ENCODE data around the gene PRRT1. TPM values are rescaled to one million over a fixed set of nuclear protein-coding genes. Genes with fewer than 3 reads are reported as not detected.

The PRRT1 gene
- total and polyA plus RNA-seq, 10 donors: 0.28 to 2.3 (median 1.1) TPM

DNA sequence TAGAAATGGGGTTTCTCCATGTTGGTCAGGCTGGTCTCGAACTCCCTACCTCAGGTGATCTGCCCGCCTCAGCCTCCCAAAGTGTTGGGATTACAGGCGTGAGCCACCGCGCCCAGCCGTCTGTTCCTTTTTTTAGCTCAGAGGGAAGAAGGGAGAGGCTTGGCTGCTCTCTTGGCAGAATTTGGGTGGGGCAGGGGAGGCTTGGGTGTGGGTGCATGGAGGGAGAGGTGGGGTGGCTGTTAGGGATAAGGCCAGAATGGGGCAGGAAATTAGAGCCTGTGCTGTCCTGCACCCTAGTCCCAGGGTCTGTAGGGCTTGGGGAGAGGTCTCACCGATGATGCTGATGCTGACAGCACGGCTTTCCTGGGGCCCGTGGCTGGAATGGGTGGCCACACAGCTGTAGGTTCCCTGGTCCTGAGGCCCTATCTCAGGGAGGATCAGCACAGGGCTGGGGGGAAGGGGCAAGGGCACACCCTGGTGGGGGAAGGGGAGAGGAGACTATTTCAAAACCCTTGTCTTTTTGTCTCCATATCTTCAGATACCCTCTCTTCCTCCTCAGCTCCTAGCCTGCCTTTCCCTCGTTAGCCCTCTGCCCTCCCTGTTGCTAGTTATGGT is 30.3 kb upstream of the PRRT1 start:
- intact Hi-C loops (cut with DNase I; ENCODE audit: low total_unique reads): no loop called here
- Histone ChIP-seq H3K27ac (peak overlapping the region in 5 of 8 donors; percentile 46 to 100 (median 99)), H3K9me3 (no peaks in the 10 kb centered on the region), H3K4me3 (no peak overlapping the region), H3K36me3 (peaks cover 0 to 73% (median 48%) of the 10 kb centered on the region in 6 donors), H3K4me1 (peaks cover 21 to 90% (median 64%) of the 10 kb centered on the region in 6 donors), H3K27me3 (replicated peaks in 1 of 7) (no peaks in the 10 kb centered on the region)
- DNase-seq: no peak
- WGBS, 5 donors: 81 to 92% (median 82%) methylated on average over 10 of the region's 10 CpGs
- TF ChIP-seq, protein P1, sequence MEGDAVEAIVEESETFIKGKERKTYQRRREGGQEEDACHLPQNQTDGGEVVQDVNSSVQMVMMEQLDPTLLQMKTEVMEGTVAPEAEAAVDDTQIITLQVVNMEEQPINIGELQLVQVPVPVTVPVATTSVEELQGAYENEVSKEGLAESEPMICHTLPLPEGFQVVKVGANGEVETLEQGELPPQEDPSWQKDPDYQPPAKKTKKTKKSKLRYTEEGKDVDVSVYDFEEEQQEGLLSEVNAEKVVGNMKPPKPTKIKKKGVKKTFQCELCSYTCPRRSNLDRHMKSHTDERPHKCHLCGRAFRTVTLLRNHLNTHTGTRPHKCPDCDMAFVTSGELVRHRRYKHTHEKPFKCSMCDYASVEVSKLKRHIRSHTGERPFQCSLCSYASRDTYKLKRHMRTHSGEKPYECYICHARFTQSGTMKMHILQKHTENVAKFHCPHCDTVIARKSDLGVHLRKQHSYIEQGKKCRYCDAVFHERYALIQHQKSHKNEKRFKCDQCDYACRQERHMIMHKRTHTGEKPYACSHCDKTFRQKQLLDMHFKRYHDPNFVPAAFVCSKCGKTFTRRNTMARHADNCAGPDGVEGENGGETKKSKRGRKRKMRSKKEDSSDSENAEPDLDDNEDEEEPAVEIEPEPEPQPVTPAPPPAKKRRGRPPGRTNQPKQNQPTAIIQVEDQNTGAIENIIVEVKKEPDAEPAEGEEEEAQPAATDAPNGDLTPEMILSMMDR (IDR thresholded peaks at IDR 0.05 in 8 of 11, conservative IDR thresholded peaks at IDR 0.05 in 3 of 11): no peak
- TF ChIP-seq POLR2AphosphoS5 (IDR thresholded peaks at IDR 0.05) (no peak), POLR2A (IDR thresholded peaks at IDR 0.05) (no peak)

- peak overlapping the region in 2 of 8 donors; percentile 99 to 100 for H3K27ac ChIP-seq
- no peak overlapping the region for H3K4me3 ChIP-seq
- H3K36me3 ChIP-seq: peaks cover 0 to 65% (median 41%) of the 10 kb centered on the region in 6 donors
- H3K27me3 ChIP-seq (replicated peaks in 1 of 7): no peaks in the 10 kb centered on the region
- WGBS, 5 donors: 80 to 95% (median 90%) methylated on average over 15 of the region's 15 CpGs
- TF ChIP-seq, protein P1 (IDR thresholded peaks at IDR 0.05 in 8 of 11, conservative IDR thresholded peaks at IDR 0.05 in 3 of 11): no peak
- TF ChIP-seq POLR2AphosphoS5 (IDR thresholded peaks at IDR 0.05) (peak in 2 of 3 donors; percentile 29 to 63), POLR2A (IDR thresholded peaks at IDR 0.05) (no peak)
- no peak for DNase-seq
- H3K9me3 ChIP-seq: no peaks in the 10 kb centered on the region
- intact Hi-C loops (cut with DNase I; ENCODE audit: low total_unique reads): no loop called here
- peaks cover 22 to 90% (median 64%) of the 10 kb centered on the region in 6 donors for H3K4me1 ChIP-seq
Observed at GRCh38 chr6:32181148-32181702, 29.5 kb upstream of the PRRT1 start.

- Histone ChIP-seq H3K27ac (peak overlapping the region in 6 of 8 donors; percentile 15 to 98 (median 95)), H3K27me3 (replicated peaks in 1 of 7) (no peaks in the 10 kb centered on the region), H3K36me3 (peaks cover 0 to 55% (median 38%) of the 10 kb centered on the region in 6 donors), H3K9me3 (no peaks in the 10 kb centered on the region), H3K4me1 (peaks cover 29 to 90% (median 67%) of the 10 kb centered on the region in 6 donors), H3K4me3 (peak overlapping the region in 2 of 8 donors; percentile 62 to 87)
- WGBS, 5 donors: 61 to 80% (median 78%) methylated on average over 10 of the region's 10 CpGs
- TF ChIP-seq, protein P1 (IDR thresholded peaks at IDR 0.05 in 8 of 11, conservative IDR thresholded peaks at IDR 0.05 in 3 of 11): no peak
- TF ChIP-seq POLR2AphosphoS5 (IDR thresholded peaks at IDR 0.05) (no peak), POLR2A (IDR thresholded peaks at IDR 0.05) (no peak)
- no peak for DNase-seq
- intact Hi-C loops (cut with DNase I; ENCODE audit: low total_unique reads): no loop called here
Observed at GRCh38 chr6:32179766-32180405, 28.1 kb upstream of the PRRT1 start.

Data from spleen (tissue), 11 donors.